ENCODE results near the gene TGFBRAP1.

The TGFBRAP1 gene

DNA sequence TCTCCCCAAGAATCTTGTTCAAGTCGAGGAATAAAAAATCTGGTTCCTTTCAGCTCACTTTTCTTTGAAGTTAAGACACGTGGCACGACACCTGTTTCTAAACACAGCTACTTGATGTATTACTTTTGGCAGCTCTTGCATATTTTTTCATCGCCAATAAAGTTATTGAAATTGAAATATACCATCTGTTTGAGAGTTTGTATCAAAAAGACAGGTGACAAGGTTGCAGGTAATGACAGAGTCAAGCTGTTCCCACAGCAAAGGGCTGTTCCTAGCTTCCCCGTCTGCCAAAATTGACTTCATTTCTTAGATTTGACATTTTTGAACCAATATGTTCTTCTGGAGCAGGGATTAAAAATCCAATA is 93.5 kb downstream of the TGFBRAP1 start:
- DNase-seq = no peak

DNA sequence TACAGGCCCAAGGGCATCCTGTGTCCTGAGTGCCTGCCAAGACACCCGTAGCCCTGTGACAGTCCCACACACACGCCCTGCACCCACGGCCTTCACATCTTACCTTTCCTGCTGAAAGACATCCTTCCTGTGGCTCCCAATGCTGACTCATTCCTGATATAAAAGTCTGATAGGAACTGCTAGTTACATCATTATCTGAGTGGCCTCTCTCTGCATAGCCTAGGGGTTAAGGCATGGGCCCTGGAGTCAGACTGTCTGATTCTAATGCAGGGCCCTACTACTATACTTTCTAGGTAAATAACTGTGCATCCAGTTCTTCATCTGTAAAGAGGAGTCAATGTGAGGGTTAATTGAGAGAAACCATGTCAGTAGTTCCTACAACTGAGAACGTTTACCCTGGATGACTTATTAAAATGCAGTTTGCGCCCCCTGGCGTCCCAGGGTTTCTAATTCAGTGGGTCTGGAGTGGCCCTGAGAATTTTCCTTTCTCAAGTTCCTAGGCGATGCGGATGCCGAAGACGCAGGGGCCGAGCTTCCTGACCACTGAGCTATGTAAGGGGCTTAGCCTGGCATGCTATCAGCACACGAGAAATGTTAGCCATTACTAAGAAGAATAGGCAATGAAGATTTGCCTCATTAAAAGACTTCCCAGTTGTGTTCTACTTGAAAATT is 94.0 kb downstream of the TGFBRAP1 start:
- peak; percentile 96 for DNase-seq

DNA sequence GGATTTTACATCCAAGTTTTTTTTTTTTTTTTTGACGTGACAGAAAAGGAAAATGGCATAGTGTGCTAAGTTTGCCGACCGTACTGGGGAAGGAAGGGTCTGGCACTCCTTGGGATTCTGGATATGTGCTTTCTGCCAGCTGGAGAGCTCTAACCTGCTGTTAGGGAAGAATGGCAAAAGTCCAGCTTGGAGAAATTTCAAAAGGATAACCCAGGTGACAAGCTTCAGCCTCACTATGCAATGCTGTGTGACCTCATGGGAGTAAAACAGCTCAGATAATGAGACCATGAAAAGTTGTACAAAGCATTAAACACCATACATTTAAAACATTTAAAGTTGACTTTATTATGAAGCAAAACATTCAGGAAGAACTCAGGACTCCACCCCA is 98.3 kb downstream of the TGFBRAP1 start:
- no peak for DNase-seq

- no peak for DNase-seq
Measured at GRCh38 chr2:105224444-105224843, 105.1 kb downstream of the TGFBRAP1 start.

DNA sequence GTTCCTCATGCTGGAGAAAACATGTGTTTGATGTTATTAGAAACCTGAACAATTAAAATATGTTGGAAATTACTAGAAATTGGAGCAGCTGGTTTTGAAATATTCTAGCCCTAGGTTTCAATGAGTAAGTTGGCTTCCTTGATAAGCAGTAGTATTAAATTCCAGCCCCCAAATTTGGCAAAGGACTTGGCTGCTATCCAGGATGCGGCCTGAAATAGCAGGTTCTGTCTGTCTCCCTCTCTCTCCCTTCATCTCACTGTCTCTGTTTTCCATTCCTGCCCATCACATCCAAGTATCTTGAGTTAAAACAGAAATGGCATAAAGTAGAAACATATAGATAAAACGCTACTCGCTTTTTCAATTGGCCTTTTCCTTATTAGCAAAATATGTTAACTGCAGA is 108.9 kb downstream of the TGFBRAP1 start:
- no peak for DNase-seq

DNA sequence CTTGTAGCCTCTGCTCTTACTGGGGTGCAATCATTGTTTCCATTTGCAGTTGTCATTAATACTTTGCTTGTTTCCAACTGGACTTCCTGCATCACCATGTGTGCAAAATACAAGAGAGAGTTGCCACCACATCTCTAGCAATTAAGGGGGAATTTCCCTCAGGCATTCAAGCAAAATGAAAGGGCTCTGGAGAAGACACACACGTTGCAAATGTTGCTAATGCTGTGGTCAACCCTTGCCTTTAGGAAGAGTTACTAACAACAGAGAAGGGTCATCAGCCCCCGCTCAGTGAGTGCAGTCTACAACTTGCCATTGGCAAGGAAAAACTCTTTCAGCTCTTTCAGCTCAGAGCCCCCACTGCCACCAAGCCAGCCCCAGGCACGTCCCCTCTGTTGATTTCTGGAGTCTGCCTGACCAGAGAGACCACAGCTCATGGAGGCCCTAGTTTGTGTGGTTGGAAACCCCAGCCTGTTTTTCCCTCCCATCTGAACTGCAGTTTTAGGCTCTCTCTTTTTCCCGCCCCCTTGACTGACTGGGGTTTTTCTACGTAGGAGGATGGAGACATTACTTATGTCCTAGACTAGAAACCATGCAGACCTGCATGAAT is 113.8 kb downstream of the TGFBRAP1 start:
- DNase-seq = no peak
